Upper lobe of left lung (tissue), 6 donors: Measurements from ENCODE around the gene TFR2. TPM values are rescaled to one million over a fixed set of nuclear protein-coding genes. Genes with fewer than 3 reads are reported as not detected.

Experiments
- ATAC-seq, 2 donors: fragments of 200-7000 bp; cut with Tn5 transposase; one replicate each; pipeline ENCODE4 v1.9.1; 2022; ENCODE audit warnings: mild to moderate bottlenecking in 2 of 2, moderate library complexity in 2 of 2; ENCODE audit not compliant: low FRiP score in 2 of 2
- DNase-seq, 2 donors: peaks; one replicate each; pipeline ENCODE4 v3.0.0-alpha.2; 2019 to 2020
- H3K27ac ChIP-seq, 4 donors: fragments of 200-600 bp; sonication (generic); one replicate each; pipeline ENCODE4 v1.5.1; 2016 to 2019
- H3K27me3 ChIP-seq, 4 donors: fragments of 200-600 bp; sonication (generic); one replicate each; pipeline ENCODE4 v1.5.1; 2017 to 2019
- H3K36me3 ChIP-seq, 4 donors: fragments of 200-600 bp; sonication (generic); one replicate each; pipeline ENCODE4 v1.5.1; 2016 to 2019
- H3K4me1 ChIP-seq, 4 donors: fragments of 200-600 bp; sonication (generic); one replicate each; pipeline ENCODE4 v1.5.1; 2018 to 2019
- H3K4me3 ChIP-seq, 4 donors: fragments of 200-600 bp; sonication (generic); one replicate each; pipeline ENCODE4 v1.5.1; 2017 to 2019; ENCODE audit warnings: mild to moderate bottlenecking in 2 of 4, moderate library complexity in 1 of 4
- H3K9me3 ChIP-seq, 4 donors: fragments of 200-600 bp; sonication (generic); one replicate each; pipeline ENCODE4 v1.5.1; 2018 to 2019
- CTCF ChIP-seq, 6 experiments: fragments of 450-650 bp in 4 of 6; fragments of 200-600 bp in 2 of 6; sonication (generic) in 2 of 6; IDR thresholded peaks; one replicate each; pipeline ENCODE4 v1.5.1; 2016 to 2019; ENCODE audit warnings: antibody characterized with exemption in 6 of 6
- EP300 ChIP-seq, 4 donors: sonication (generic); formaldehyde crosslinking; IDR thresholded peaks; one replicate each; pipeline ENCODE4 v1.5.1; 2017; ENCODE audit warnings: antibody characterized with exemption in 4 of 4, control low read depth in 2 of 4
- POLR2A ChIP-seq, 4 donors: fragments of 450-650 bp; IDR thresholded peaks; one replicate each; pipeline ENCODE4 v1.5.1; 2016 to 2017; ENCODE audit warnings: antibody characterized with exemption in 4 of 4, mild to moderate bottlenecking in 2 of 4
- POLR2AphosphoS5 ChIP-seq, 2 donors: sonication (generic); formaldehyde crosslinking; IDR thresholded peaks; one replicate each; pipeline ENCODE4 v1.5.1; 2017; ENCODE audit warnings: antibody characterized with exemption in 2 of 2
- WGBS, 2 donors: methylation state at CpG; one replicate each; pipeline ENCODE4 v1.1.5; 2017 to 2018; 5-methylcytosine and 5-hydroxymethylcytosine counted together
- small RNA-seq, 4 donors: library from RNA; depleted of rRNA; stranded (forward); fragments of <200 nt; gene quantifications; one replicate each; pipeline ENCODE3, GENCODE V24; 2016
- total RNA-seq, 6 donors: library from RNA; depleted of rRNA in 4 of 6; stranded (reverse); fragments of >200 nt in 4 of 6; gene quantifications; one replicate each; pipeline versions ENCODE4 v1.1.0 to v1.2.1, GENCODE V29; 2016 to 2021
- donor health status: DM: no; HTN: no; CAD: no; lungs with moderate emphysema.
- donor health status: DM: no; HTN: yes; CAD: no; lungs with severe emphysema.

TFR2 gene
- total RNA-seq, 6 donors from 2014 or later = 0.20 to 2.1 (median 0.89) TPM; not detected in 1

- Histone ChIP-seq H3K9me3 (no peaks in the 10 kb centered on the region), H3K36me3 (peaks cover 27 to 53% (median 48%) of the 10 kb centered on the region in 4 donors), H3K27me3 (no peaks in the 10 kb centered on the region), H3K4me1 (peaks cover 13 to 32% (median 18%) of the 10 kb centered on the region in 4 donors), H3K27ac (no peak overlapping the region), H3K4me3 (no peak overlapping the region)
- no peak for ATAC-seq
- WGBS, 2 donors = 72 to 87% methylated on average over 15 to 19 of the region's 20 CpGs
- no peak for DNase-seq
- no peak for TF ChIP-seq POLR2AphosphoS5 (IDR thresholded peaks at IDR 0.05)
- TF ChIP-seq EP300 (IDR thresholded peaks at IDR 0.05) = no peak
- no peak for TF ChIP-seq POLR2A (IDR thresholded peaks at IDR 0.05)
- TF ChIP-seq CTCF (IDR thresholded peaks at IDR 0.05) = no peak
These were observed 68.9 kb downstream of the TFR2 start for GRCh38 chr7:100572281-100572948.

- 80 to 95% methylated on average over 1 to 2 of the region's 2 CpGs for WGBS, 2 donors
- Histone ChIP-seq H3K4me1 (peaks cover 13 to 32% (median 18%) of the 10 kb centered on the region in 4 donors), H3K36me3 (peaks cover 22 to 46% (median 42%) of the 10 kb centered on the region in 4 donors), H3K4me3 (no peak overlapping the region), H3K27ac (no peak overlapping the region), H3K9me3 (no peaks in the 10 kb centered on the region), H3K27me3 (no peaks in the 10 kb centered on the region)
- ATAC-seq (no peak), DNase-seq (no peak)
- TF ChIP-seq POLR2AphosphoS5 (IDR thresholded peaks at IDR 0.05) (no peak), CTCF (IDR thresholded peaks at IDR 0.05) (no peak), POLR2A (IDR thresholded peaks at IDR 0.05) (no peak), EP300 (IDR thresholded peaks at IDR 0.05) (no peak)
These were observed 69.6 kb downstream of the TFR2 start for GRCh38 chr7:100571829-100572116.

GRCh38 chr7:100570954-100571828 lies 70.2 kb downstream of the TFR2 start:
- Histone ChIP-seq H3K4me3 (no peak overlapping the region), H3K27ac (no peak overlapping the region), H3K36me3 (peaks cover 16 to 40% (median 36%) of the 10 kb centered on the region in 4 donors), H3K9me3 (no peaks in the 10 kb centered on the region), H3K27me3 (no peaks in the 10 kb centered on the region), H3K4me1 (peaks cover 13 to 32% (median 18%) of the 10 kb centered on the region in 4 donors)
- 78 to 86% methylated on average over 19 to 26 of the region's 26 CpGs for WGBS, 2 donors
- ATAC-seq (no peak), DNase-seq (no peak)
- no peak for TF ChIP-seq CTCF (IDR thresholded peaks at IDR 0.05)
- no peak for TF ChIP-seq POLR2AphosphoS5 (IDR thresholded peaks at IDR 0.05)
- no peak for TF ChIP-seq EP300 (IDR thresholded peaks at IDR 0.05)

Small RNAs within 50 kb of the gene (small RNA-seq; reads per million reads assigned to genes)
- 0 to 0.29 (median 0) reads per million in 4 donors for gene SAP25

Other genes with a start within 250 kb of the TFR2 start
- 1 to 10 TPM; 3.8 to 6.3 (median 5.2) TPM for gene ZCWPW1, start 212.8 kb downstream of the TFR2 start, total RNA-seq
- 10 to 100 TPM; 19.3 to 45.4 (median 37.9) TPM for gene MEPCE, start 211.7 kb downstream of the TFR2 start, total RNA-seq
- gene PPP1R35, start 205.1 kb downstream of the TFR2 start, total RNA-seq = 10 to 100 TPM; 24.3 to 56.8 (median 30.0) TPM
- 1 to 10 TPM in 2 of 6 donors, under 1 TPM in 2, not detected in 2; 0.59 to 2.1 (median 1.3) TPM for gene SPACDR, start 177.3 kb downstream of the TFR2 start, total RNA-seq
- gene TSC22D4, start 162.3 kb downstream of the TFR2 start, total RNA-seq = 10 to 100 TPM; 25.7 to 91.2 (median 69.0) TPM
- 1 to 10 TPM in 2 of 6 donors, under 1 TPM in 3, not detected in 1; 0.15 to 1.4 (median 0.89) TPM for gene NYAP1, start 157.6 kb downstream of the TFR2 start, total RNA-seq
- 10 to 100 TPM; 14.3 to 33.1 (median 20.4) TPM for gene AGFG2, start 102.3 kb downstream of the TFR2 start, total RNA-seq
- 10 to 100 TPM in 3 of 6 donors, 1 to 10 TPM in 3; 1.2 to 18.9 (median 12.7) TPM for gene SAP25, start 67.7 kb downstream of the TFR2 start, total RNA-seq
- 100 to 1,000 TPM in 5 of 6 donors, 10 to 100 TPM in 1; 88.5 to 493 (median 121) TPM for gene LRCH4, start 55.4 kb downstream of the TFR2 start, total RNA-seq
- 1 to 10 TPM in 1 of 6 donors, under 1 TPM in 2, not detected in 3; 0.63 to 4.2 (median 0.77) TPM for gene FBXO24, start 55.2 kb downstream of the TFR2 start, total RNA-seq
- gene PCOLCE, start 39.2 kb downstream of the TFR2 start, total RNA-seq = 100 to 1,000 TPM in 2 of 6 donors, 10 to 100 TPM in 4; 15.2 to 115 (median 47.3) TPM
- 10 to 100 TPM in 5 of 6 donors, 1 to 10 TPM in 1; 9.9 to 25.8 (median 16.0) TPM for gene MOSPD3, start 29.0 kb downstream of the TFR2 start, total RNA-seq
- gene ACTL6B, start 14.9 kb upstream of the TFR2 start, total RNA-seq = not detected
- 100 to 1,000 TPM; 153 to 291 (median 278) TPM for gene GNB2, start 32.2 kb upstream of the TFR2 start, total RNA-seq
- 100 to 1,000 TPM in 1 of 6 donors, 10 to 100 TPM in 5; 18.7 to 151 (median 52.9) TPM for gene GIGYF1, start 52.7 kb upstream of the TFR2 start, total RNA-seq
- gene POP7, start 64.6 kb upstream of the TFR2 start, total RNA-seq = 10 to 100 TPM in 5 of 6 donors, 1 to 10 TPM in 1; 9.4 to 32.5 (median 22.2) TPM
- gene EPO, start 78.9 kb upstream of the TFR2 start, total RNA-seq = under 1 TPM in 1 of 6 donors, not detected in 5; 0.20 TPM
- not detected for gene ZAN, start 92.0 kb upstream of the TFR2 start, total RNA-seq
- gene EPHB4, start 186.0 kb upstream of the TFR2 start, total RNA-seq = 10 to 100 TPM; 36.7 to 96.5 (median 56.6) TPM
- 10 to 100 TPM; 14.5 to 50.1 (median 43.9) TPM for gene SLC12A9, start 211.2 kb upstream of the TFR2 start, total RNA-seq
- 10 to 100 TPM; 17.8 to 74.3 (median 67.3) TPM for gene TRIP6, start 225.8 kb upstream of the TFR2 start, total RNA-seq
- gene SRRT, start 233.6 kb upstream of the TFR2 start, total RNA-seq = 100 to 1,000 TPM in 4 of 6 donors, 10 to 100 TPM in 2; 57.9 to 324 (median 111) TPM
- gene UFSP1, start 248.2 kb upstream of the TFR2 start, total RNA-seq = 1 to 10 TPM in 4 of 6 donors, under 1 TPM in 1, not detected in 1; 0.55 to 8.5 (median 4.8) TPM